Hematopoietic multipotent progenitor cell (in vitro differentiated cells): ENCODE measurements around the gene PRRT1. TPM values are rescaled to one million over a fixed set of nuclear protein-coding genes. Genes with fewer than 3 reads are reported as not detected.

Experiments used
- DNase-seq, 3 donors: peaks; one replicate each; pipeline ENCODE4 v3.0.0-alpha.2; 2011 to 2015; ENCODE audit warnings: low read depth in 2 of 3, low spot score in 2 of 3
- total RNA-seq: library from RNA; depleted of rRNA; stranded (reverse); fragments of >200 nt; gene quantifications from one replicate; pipeline ENCODE4 v1.2.3, GENCODE V29; 2012

The PRRT1 gene
- total RNA-seq, 1 donor = 0.27 TPM

- DNase-seq = peak; percentile 86 to 100 (median 99)
Measured at GRCh38 chr6:32127717-32128592, 23.8 kb downstream of the PRRT1 start, which contains the start of gene ATF6B. TSS of gene ATF6B (minus strand) at chr6:32128246. CDS start at chr6:32128207, 39 bp downstream.

- no peak for DNase-seq
Measured at GRCh38 chr6:32127409-32127716, 24.4 kb downstream of the PRRT1 start.

- DNase-seq = no peak
Measured at GRCh38 chr6:32126880-32127279, 24.9 kb downstream of the PRRT1 start.

- DNase-seq = no peak
Measured at GRCh38 chr6:32123681-32124080, 28.1 kb downstream of the PRRT1 start.

- no peak for DNase-seq
Measured at GRCh38 chr6:32120573-32121059, 31.1 kb downstream of the PRRT1 start.

GRCh38 chr6:32118782-32119628, 32.7 kb downstream of the PRRT1 start:
- peak; percentile 41 to 77 (median 71) for DNase-seq

- no peak for DNase-seq
Measured at GRCh38 chr6:32117461-32117860, 34.3 kb downstream of the PRRT1 start.

GRCh38 chr6:32116674-32117073, 35.1 kb downstream of the PRRT1 start:
- peak in 1 of 3 donors; percentile 41 for DNase-seq

- DNase-seq = no peak
Measured at GRCh38 chr6:32115623-32116022, 36.1 kb downstream of the PRRT1 start.

GRCh38 chr6:32114796-32115195, 36.9 kb downstream of the PRRT1 start:
- DNase-seq = no peak

- DNase-seq = no peak
Measured at GRCh38 chr6:32113386-32114352, 38.1 kb downstream of the PRRT1 start.

GRCh38 chr6:32112431-32112980, 39.2 kb downstream of the PRRT1 start:
- DNase-seq = no peak

GRCh38 chr6:32111424-32112066, 40.2 kb downstream of the PRRT1 start:
- no peak for DNase-seq

GRCh38 chr6:32110632-32111031, 41.1 kb downstream of the PRRT1 start:
- DNase-seq = no peak

GRCh38 chr6:32109765-32110160, 42.0 kb downstream of the PRRT1 start:
- no peak for DNase-seq

GRCh38 chr6:32109114-32109764, 42.5 kb downstream of the PRRT1 start, which contains the start of gene TNXB:
TSS of gene TNXB (minus strand) at chr6:32109338. CDS start at chr6:32098198, 11,140 bp downstream.
- no peak for DNase-seq

GRCh38 chr6:32108727-32109113, 43.0 kb downstream of the PRRT1 start:
- DNase-seq = no peak

GRCh38 chr6:32108094-32108627, 43.6 kb downstream of the PRRT1 start:
- DNase-seq = no peak

- no peak for DNase-seq
Measured at GRCh38 chr6:32107406-32107805, 44.3 kb downstream of the PRRT1 start.
